ENCODE measurements around the gene MYH14.

The MYH14 gene

DNA sequence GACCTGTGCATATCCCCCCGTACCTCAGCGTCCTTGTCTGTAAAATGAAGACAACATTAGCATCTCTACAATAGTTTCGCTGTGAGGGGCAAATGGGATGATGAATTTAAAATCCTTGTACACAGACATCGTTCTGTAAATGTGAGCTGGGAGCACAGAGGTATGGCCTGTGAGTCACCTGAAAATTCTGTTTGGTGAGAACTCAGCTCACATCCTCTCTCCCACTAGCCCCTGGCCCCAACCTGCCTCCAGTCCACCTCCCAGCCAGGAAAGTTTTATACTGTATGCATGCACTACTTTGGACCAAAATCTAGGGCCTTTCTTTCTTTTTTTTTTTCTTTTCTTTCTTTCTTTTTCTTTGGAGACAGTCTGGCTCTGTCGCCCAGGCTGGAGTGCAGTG, 31.7 kb upstream of the MYH14 start:
- TF ChIP-seq, protein P1, sequence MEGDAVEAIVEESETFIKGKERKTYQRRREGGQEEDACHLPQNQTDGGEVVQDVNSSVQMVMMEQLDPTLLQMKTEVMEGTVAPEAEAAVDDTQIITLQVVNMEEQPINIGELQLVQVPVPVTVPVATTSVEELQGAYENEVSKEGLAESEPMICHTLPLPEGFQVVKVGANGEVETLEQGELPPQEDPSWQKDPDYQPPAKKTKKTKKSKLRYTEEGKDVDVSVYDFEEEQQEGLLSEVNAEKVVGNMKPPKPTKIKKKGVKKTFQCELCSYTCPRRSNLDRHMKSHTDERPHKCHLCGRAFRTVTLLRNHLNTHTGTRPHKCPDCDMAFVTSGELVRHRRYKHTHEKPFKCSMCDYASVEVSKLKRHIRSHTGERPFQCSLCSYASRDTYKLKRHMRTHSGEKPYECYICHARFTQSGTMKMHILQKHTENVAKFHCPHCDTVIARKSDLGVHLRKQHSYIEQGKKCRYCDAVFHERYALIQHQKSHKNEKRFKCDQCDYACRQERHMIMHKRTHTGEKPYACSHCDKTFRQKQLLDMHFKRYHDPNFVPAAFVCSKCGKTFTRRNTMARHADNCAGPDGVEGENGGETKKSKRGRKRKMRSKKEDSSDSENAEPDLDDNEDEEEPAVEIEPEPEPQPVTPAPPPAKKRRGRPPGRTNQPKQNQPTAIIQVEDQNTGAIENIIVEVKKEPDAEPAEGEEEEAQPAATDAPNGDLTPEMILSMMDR (conservative IDR thresholded peaks at IDR 0.05): no peak
- no peak for TF ChIP-seq ZFX (IDR thresholded peaks at IDR 0.05)
- no peak overlapping the region for H3K27ac ChIP-seq

GRCh38 chr19:50172726-50173125, 30.7 kb upstream of the MYH14 start:
- no peak overlapping the region for H3K27ac ChIP-seq
- no peak for TF ChIP-seq ZFX (IDR thresholded peaks at IDR 0.05)
- TF ChIP-seq, protein P1 (conservative IDR thresholded peaks at IDR 0.05): no peak

GRCh38 chr19:50173127-50173526, 30.3 kb upstream of the MYH14 start:
- TF ChIP-seq, protein P1 (conservative IDR thresholded peaks at IDR 0.05): no peak
- TF ChIP-seq ZFX (IDR thresholded peaks at IDR 0.05): no peak

DNA sequence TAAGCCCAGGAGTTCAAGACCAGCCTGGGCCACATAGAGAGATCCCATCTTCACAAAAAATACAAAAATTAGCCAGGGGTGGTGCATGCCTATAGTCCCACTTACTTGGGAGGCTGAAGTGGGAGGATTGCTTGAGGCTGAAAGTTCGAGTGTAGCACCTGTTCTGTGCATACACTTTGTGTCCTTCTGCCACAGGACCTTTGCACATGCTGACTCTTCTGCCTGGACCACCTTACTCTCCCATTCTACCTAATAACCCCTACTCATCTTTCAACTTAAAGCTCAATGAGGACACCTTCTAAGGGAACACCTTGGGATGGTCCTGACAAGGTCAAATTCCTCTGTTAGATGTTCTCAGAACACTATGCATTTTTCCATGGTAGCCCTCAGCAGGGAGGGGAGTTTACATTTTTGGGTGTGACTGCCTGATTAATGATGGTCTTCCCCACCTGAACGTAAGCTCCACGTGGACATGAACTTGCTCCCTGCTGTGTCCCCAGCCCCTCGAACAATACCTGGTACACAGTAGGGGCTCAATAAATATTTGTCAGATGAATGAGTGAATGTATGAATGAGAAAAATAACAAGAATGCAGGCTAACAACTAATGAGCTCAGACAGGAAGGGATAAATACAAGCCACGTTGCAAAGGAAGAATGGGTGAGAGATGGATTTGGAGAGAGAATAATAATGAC, 29.2 kb upstream of the MYH14 start:
- TF ChIP-seq ZFX (IDR thresholded peaks at IDR 0.05): no peak
- TF ChIP-seq, protein P1 (conservative IDR thresholded peaks at IDR 0.05): no peak

More at GRCh38 chr19:50173127-50173526, 30.3 kb upstream of the MYH14 start:
- no peak overlapping the region for H3K27ac ChIP-seq

GRCh38 chr19:50175924-50176323, 27.5 kb upstream of the MYH14 start:
- no peak overlapping the region for H3K27ac ChIP-seq
- TF ChIP-seq ZFX (IDR thresholded peaks at IDR 0.05): no peak
- TF ChIP-seq, protein P1 (conservative IDR thresholded peaks at IDR 0.05): no peak

More for the DNA sequence above, 29.2 kb upstream of the MYH14 start:
- no peak overlapping the region for H3K27ac ChIP-seq

GRCh38 chr19:50176775-50177174, 26.6 kb upstream of the MYH14 start:
- TF ChIP-seq, protein P1 (conservative IDR thresholded peaks at IDR 0.05): no peak
- H3K27ac ChIP-seq: no peak overlapping the region

DNA sequence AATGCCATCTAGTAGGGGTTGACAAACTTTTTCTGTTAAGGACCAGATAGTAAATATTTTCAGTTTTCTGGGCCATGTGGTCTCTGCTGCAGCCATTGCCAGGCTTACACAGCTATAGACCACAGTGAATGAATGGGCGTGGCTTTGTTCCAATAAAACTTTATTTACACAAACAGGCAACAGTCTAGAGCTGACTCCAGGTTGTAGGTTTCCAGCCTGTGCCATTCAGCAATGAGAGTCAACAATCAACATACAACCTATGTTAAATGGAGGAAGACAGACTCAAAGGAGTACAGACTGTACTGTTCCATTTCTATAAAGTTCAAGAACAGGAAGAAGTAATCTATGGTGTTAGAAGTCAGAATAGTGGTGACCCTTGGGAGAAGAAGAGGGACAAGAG, 25.1 kb upstream of the MYH14 start:
- TF ChIP-seq, protein P1 (conservative IDR thresholded peaks at IDR 0.05): no peak
- TF ChIP-seq ZFX (IDR thresholded peaks at IDR 0.05): no peak
- no peak overlapping the region for H3K27ac ChIP-seq
